BE2C (cell line): ENCODE data around the gene SLC25A22. TPM values are rescaled to one million over a fixed set of nuclear protein-coding genes. Genes with fewer than 3 reads are reported as not detected.

ENCODE experiments used
- DNase-seq: peaks from one replicate; pipeline ENCODE4 v3.0.0-alpha.2; 2020
- H3K27me3 ChIP-seq: fragments of 250-450 bp; sonication (Bioruptor Pico); 2 replicates; pipeline ENCODE4 v1.5.1; 2020; ENCODE audit warnings: mild to moderate bottlenecking
- H3K36me3 ChIP-seq: fragments of 250-450 bp; sonication (Bioruptor Pico); 2 replicates; pipeline ENCODE4 v1.5.1; 2020; ENCODE audit warnings: mild to moderate bottlenecking
- H3K4me1 ChIP-seq: fragments of 250-450 bp; sonication (Bioruptor Pico); 2 replicates; pipeline ENCODE4 v1.5.1; 2020
- H3K4me3 ChIP-seq: 2 replicates; pipeline ENCODE4 v1.5.1; 2011; ENCODE audit warnings: low read depth, low read length
- H3K9me3 ChIP-seq: fragments of 250-450 bp; sonication (Bioruptor Pico); 2 replicates; pipeline ENCODE4 v1.5.1; 2020
- polyA plus RNA-seq: library from polyadenylated mRNA; unstranded; fragments of >200 nt; gene quantifications from one replicate; pipeline ENCODE4 v1.2.1, GENCODE V29; 2012; ENCODE audit warnings: low read depth, missing spikeins; ENCODE audit not compliant: insufficient read length, insufficient read depth
- TF ChIP-seq, protein P1 (sequence below): IDR thresholded peaks from 2 replicates; pipeline ENCODE4 v1.5.1; 2012; ENCODE audit warnings: mild to moderate bottlenecking, low read depth, low read length

SLC25A22 gene
- polyA plus RNA-seq: 63.7 TPM

- DNase-seq: peak; percentile 83
- peaks cover 7% of the 10 kb centered on the region; the same call in 1 of the 2 replicates for H3K36me3 ChIP-seq
- peak within 1 kb of the TSS; percentile 77 for H3K4me3 ChIP-seq
- H3K9me3 ChIP-seq: no peaks in the 10 kb centered on the region
- TF ChIP-seq, protein P1, sequence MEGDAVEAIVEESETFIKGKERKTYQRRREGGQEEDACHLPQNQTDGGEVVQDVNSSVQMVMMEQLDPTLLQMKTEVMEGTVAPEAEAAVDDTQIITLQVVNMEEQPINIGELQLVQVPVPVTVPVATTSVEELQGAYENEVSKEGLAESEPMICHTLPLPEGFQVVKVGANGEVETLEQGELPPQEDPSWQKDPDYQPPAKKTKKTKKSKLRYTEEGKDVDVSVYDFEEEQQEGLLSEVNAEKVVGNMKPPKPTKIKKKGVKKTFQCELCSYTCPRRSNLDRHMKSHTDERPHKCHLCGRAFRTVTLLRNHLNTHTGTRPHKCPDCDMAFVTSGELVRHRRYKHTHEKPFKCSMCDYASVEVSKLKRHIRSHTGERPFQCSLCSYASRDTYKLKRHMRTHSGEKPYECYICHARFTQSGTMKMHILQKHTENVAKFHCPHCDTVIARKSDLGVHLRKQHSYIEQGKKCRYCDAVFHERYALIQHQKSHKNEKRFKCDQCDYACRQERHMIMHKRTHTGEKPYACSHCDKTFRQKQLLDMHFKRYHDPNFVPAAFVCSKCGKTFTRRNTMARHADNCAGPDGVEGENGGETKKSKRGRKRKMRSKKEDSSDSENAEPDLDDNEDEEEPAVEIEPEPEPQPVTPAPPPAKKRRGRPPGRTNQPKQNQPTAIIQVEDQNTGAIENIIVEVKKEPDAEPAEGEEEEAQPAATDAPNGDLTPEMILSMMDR: peak; percentile 40
- H3K4me1 ChIP-seq: peaks cover 5% of the 10 kb centered on the region; the same call in 1 of the 2 replicates
- H3K27me3 ChIP-seq: no peaks in the 10 kb centered on the region
These were observed at the start of gene SLC25A22 for GRCh38 chr11:798093-798713. SLC25A22 (minus strand) TSS chr11:798281; CDS start chr11:795006, 3,275 bp downstream.

GRCh38 chr11:847876-848275 is 49.8 kb upstream of the SLC25A22 start:
- TF ChIP-seq, protein P1: no peak
- H3K27me3 ChIP-seq: no peaks in the 10 kb centered on the region; the same call in 1 of the 2 replicates
- H3K4me3 ChIP-seq: no peak overlapping the region
- peaks cover 8% of the 10 kb centered on the region for H3K4me1 ChIP-seq
- no peaks in the 10 kb centered on the region for H3K36me3 ChIP-seq
- DNase-seq: no peak
- no peaks in the 10 kb centered on the region for H3K9me3 ChIP-seq

DNA sequence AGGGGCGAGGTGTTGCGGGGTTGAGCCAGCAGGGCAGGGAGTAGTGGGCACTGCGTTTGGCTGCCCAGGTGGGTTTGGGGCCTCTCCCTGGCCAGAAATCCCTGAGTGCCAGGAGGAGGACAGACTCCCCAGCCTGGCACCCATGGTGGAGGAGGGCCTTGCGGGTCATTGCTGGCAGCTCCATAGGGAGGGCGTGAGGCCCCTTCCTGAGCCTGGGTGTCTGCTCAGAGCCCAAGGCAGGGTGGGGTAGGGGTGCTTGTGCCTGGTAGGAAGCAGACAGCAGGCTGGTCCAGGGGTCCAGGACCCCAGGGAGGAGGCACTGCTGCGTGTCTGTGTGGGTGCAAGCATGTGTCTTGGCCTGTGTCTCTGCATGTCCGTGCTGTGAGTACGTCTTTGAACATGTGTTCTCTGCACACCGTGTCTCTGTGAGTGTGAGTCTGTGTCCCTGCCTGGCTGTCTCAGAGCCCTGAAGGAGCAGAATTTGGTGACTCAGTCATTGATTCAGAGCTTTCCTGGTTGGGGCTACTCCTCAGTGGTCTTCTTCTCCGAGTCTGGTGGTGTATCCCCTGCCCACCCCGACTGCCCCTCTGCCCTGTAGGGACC is 48.5 kb upstream of the SLC25A22 start:
- TF ChIP-seq, protein P1: no peak
- no peak for DNase-seq
- no peaks in the 10 kb centered on the region for H3K9me3 ChIP-seq
- H3K4me1 ChIP-seq: peaks cover 8% of the 10 kb centered on the region
- H3K36me3 ChIP-seq: no peaks in the 10 kb centered on the region
- H3K4me3 ChIP-seq: no peak overlapping the region
- H3K27me3 ChIP-seq: no peaks in the 10 kb centered on the region; the same call in 1 of the 2 replicates

DNA sequence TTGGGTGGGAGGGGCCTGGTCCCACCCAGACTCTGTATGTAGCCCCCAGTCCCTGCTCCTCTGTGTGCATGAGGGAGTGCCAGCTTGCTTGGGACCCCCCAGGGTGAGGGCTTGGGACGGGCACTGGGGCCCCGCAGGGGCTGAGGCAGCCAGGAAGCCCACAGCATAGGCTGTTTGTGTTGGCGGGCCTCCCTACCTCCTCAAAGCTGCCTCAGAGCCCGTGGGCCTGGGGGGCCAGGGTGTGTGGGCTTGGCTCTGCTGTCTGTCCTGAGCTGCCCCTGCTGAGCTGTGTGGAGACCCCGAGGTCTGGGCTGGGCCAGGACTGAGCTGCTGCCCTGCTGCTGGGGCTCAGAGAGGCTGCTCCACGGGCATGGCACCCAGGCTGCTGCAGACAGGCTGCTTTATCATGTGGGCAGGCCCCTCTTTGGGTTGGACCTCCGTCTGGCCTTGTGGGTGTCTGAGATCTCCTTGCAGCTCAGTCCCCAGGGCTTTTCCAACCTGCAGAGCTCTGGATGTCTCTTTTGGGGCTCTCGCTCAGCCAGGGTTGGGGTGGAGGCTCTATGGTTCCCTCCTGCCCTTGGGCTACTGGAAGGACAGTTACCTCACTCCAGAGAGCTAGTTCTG is 47.9 kb upstream of the SLC25A22 start:
- Histone ChIP-seq H3K4me3 (no peak overlapping the region), H3K9me3 (no peaks in the 10 kb centered on the region), H3K4me1 (peaks cover 8% of the 10 kb centered on the region), H3K27me3 (no peaks in the 10 kb centered on the region; the same call in 1 of the 2 replicates), H3K36me3 (no peaks in the 10 kb centered on the region)
- DNase-seq: no peak
- TF ChIP-seq, protein P1: no peak

DNA sequence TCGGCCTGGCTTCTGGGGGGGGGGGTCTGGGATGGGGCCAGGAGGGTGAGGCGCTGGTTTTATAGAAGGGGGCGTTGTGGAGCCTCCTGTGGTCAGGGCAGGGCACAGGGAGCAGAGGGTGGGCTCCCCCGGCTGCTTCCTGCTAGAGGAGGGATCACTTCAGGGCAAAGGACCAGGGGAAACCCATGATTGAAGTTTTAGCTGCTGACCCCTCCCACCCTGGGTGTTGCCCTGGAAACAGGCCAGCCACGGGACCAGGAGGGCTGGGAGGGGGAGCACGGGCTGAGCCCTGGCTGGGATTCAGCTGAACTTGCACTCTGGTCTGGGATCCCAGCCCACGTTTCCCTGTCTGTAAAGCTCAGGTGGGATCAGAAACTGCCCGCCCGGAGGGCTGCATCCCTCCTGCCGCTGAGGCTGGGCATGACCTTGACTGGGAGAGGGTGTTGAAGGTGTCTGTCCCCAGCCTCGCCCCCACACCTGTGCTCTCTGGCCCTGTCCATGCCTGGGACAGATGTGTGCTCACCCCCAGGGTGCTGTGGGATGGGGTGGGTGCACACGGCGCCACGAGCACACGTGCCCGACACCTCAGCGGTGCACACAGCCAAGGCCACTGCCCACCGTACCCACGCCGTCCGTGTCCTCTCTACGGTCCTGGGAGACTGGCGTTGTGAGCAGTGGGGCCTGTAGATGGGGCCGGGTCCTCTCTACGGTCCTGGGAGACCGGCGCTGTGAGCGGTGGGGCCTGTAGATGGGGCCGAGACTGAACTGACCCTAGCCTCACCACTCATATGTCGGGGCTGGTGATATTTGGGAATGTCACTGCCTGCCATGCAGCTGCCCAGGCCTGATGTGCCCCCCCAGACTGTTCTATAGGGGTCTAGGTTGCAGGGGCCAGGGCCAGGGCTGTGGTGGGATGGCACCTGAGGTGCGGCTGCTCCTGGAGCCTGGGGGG is 46.9 kb upstream of the SLC25A22 start:
- Histone ChIP-seq H3K36me3 (peaks cover 2% of the 10 kb centered on the region), H3K4me1 (peaks cover 8% of the 10 kb centered on the region), H3K9me3 (no peaks in the 10 kb centered on the region), H3K4me3 (no peak overlapping the region; the same call in 1 of the 2 replicates), H3K27me3 (no peaks in the 10 kb centered on the region)
- peak; percentile 74 for DNase-seq
- TF ChIP-seq, protein P1: no peak
